Fibroblast of lung (primary cell): Measurements from ENCODE around the gene RABL2B.
"Not testable (repeated sequence)": the region's sequence is repeated elsewhere in the genome, so short reads cannot be mapped to it uniquely, and the experiment has no call there.

Experiments
- CTCF ChIP-seq, 2 donors: IDR thresholded peaks in 1 of 2; conservative IDR thresholded peaks in 1 of 2; 1 replicate in 1 of 2; 2 replicates in 1 of 2; pipeline ENCODE4 v1.5.1; 2011 to 2012; ENCODE audit warnings: low read length in 2 of 2, control low read depth in 1 of 2, inconsistent platforms in 1 of 2, low read depth in 1 of 2, mild to moderate bottlenecking in 1 of 2
- EZH2 ChIP-seq: IDR thresholded peaks from 2 replicates; pipeline ENCODE4 v1.5.1; 2012; ENCODE audit warnings: low read length, control low read depth, mild to moderate bottlenecking; ENCODE audit errors: missing control alignments

- TF ChIP-seq CTCF (conservative IDR thresholded peaks at IDR 0.05 in 1 of 2, IDR thresholded peaks at IDR 0.05 in 1 of 2; ENCODE audit: low read depth in 1 of 2, low read length in 2 of 2); EZH2: not testable (repeated sequence)
Measured at GRCh38 chr22:50783033-50783879, at the start of gene RABL2B.
